OCI-LY1 (cell line): ENCODE measurements around the gene RRP1B.

ENCODE experiments used
- CTCF ChIP-seq: fragments of 200-600 bp; sonication (generic), shearing (Covaris generic); IDR thresholded peaks from 2 replicates; pipeline ENCODE4 v1.5.1; 2017; ENCODE audit warnings: mild to moderate bottlenecking, antibody characterized with exemption, low read length, moderate library complexity, mixed read lengths
- EZH2 ChIP-seq: fragments of 200-600 bp; sonication (generic), shearing (Covaris generic); IDR thresholded peaks from 2 replicates; pipeline ENCODE4 v1.8.0; 2017; ENCODE audit warnings: borderline replicate concordance, mixed run types, mild to moderate bottlenecking, antibody characterized with exemption, low read length, moderate library complexity, mixed read lengths

DNA sequence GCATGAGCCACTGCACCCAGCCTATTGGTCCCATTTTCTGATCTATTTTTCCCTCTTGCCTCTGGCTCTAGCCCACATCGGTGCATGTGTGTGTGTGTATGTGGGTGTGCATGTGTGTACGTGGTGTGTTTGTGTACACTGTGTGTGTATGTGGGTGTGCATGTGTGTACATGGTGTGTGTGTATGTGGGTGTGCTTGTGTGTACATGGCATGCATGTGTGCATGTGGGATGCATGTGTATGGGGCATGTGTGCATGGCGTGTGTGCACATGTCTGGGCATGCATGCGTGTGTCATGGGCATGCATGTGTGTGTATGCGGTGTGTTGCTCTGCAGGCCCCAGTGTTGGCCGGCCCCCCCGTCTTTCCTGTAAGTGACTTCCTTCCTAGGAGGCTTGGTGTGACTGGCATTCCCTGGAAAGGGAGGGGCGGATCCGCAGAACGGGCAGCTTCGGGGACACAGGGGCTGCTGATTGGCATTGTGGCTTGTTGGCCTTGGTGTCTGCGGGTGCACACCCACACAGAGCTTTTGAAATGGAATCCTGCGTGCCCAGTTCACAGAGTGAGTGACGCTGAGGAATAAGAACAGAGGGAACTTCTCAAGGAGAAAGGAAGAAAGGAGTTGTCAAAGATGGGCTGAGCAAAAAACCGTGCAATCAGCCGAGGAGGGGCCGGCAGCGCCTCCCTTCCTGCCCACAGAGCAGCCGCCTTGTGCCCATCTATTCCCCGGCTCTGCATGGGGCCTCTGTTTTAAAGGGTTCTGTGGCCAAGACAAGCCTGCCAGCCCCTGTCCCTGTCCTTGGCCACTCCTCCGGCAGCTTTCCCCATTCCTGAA lies 67.5 kb downstream of the RRP1B start:
- TF ChIP-seq CTCF = no peak
- no peak for TF ChIP-seq EZH2
